K562 (cell line): ENCODE results near the gene SLC35D3. TPM values are rescaled to one million over a fixed set of nuclear protein-coding genes. Genes with fewer than 3 reads are reported as not detected.
"Not testable (repeated sequence)": the region's sequence is repeated elsewhere in the genome, so short reads cannot be mapped to it uniquely, and the experiment has no call there.

Source experiments
- ATAC-seq: fragments of 200-7000 bp; cut with Tn5 transposase; 3 replicates; pipeline ENCODE4 v1.9.1; 2020; ENCODE audit warnings: moderate library complexity
- BruUV-seq: library from RNA; stranded (reverse); fragments of 400-500 nt; replicated peaks from 2 replicates; lab custom pipeline; 2021; lab: Mats Ljungman, UMichigan
- CTCF ChIA-PET: fragments of 300-600 bp; formaldehyde crosslinking; extraction: SDS; loops from one replicate; lab custom pipeline; 2021; ENCODE audit warnings: low intra/inter-chr PET ratio; lab: Yijun Ruan, JAX
- POLR2A ChIA-PET: fragments of 300-600, 350-650 bp; sonication (Branson Sonifier 250); formaldehyde crosslinking; extraction: SDS; loops from one replicate; lab custom pipeline; 2021; ENCODE audit warnings: antibody characterized with exemption, inconsistent platforms; lab: Yijun Ruan, JAX
- DNase-seq, 4 experiments: peaks; one replicate each; pipeline versions ENCODE4 v3.0.0 to v3.0.0-alpha.2; 2011 to 2018; ENCODE audit warnings: low spot score in 3 of 4, mixed read lengths in 3 of 4; ENCODE audit errors: extremely low read depth in 1 of 4
- FAIRE-seq: peaks from 2 replicates; lab custom pipeline; 2011; peaks lifted over from hg19 to GRCh38; lab: Jason Lieb, UNC
- H2AFZ ChIP-seq: 2 replicates; pipeline ENCODE4 v1.6.0; 2011; ENCODE audit warnings: low read depth, low read length, control low read depth, inconsistent platforms
- H3K27ac ChIP-seq: fragments of 200-600 bp; 3 replicates; pipeline ENCODE4 v1.8.0; 2011; ENCODE audit warnings: low read depth, mild to moderate bottlenecking, control low read depth, inconsistent platforms, low read length, moderate library complexity, mixed read lengths; ENCODE audit errors: extremely low read depth
- H3K27me3 ChIP-seq, 2 experiments: fragments of 300-600 bp in 1 of 2; 2 replicates in 1 of 2; 3 replicates in 1 of 2; pipeline versions ENCODE4 v1.6.0 to v1.8.0; 2011; ENCODE audit warnings: inconsistent platforms in 2 of 2, low read length in 2 of 2, mild to moderate bottlenecking in 1 of 2, mixed read lengths in 1 of 2, moderate library complexity in 1 of 2; ENCODE audit not compliant: control insufficient read depth in 2 of 2, insufficient read depth in 2 of 2
- H3K36me3 ChIP-seq: fragments of 300-600 bp; 3 replicates; pipeline ENCODE4 v1.8.0; 2011; ENCODE audit warnings: mild to moderate bottlenecking, low read length, inconsistent platforms; ENCODE audit not compliant: control insufficient read depth, insufficient read depth
- H3K4me1 ChIP-seq, 2 experiments: fragments of 200-600 bp in 1 of 2; replicated peaks in 1 of 2; 2 replicates in 1 of 2; 3 replicates in 1 of 2; pipeline versions ENCODE4 v1.5.1 to v1.8.0; 2011; ENCODE audit warnings: inconsistent platforms in 2 of 2, low read length in 2 of 2, mild to moderate bottlenecking in 1 of 2, mixed read lengths in 1 of 2, moderate library complexity in 1 of 2; ENCODE audit not compliant: control insufficient read depth in 2 of 2, insufficient read depth in 2 of 2
- H3K4me2 ChIP-seq: 2 replicates; pipeline ENCODE4 v1.6.1; 2011; ENCODE audit warnings: low read length, control low read depth, inconsistent platforms, mixed read lengths; ENCODE audit not compliant: insufficient read depth
- H3K4me3 ChIP-seq: fragments of 200-600 bp; sonication (generic), shearing (Covaris generic); 2 replicates; pipeline ENCODE4 v1.5.1; 2016; ENCODE audit warnings: control low read depth, inconsistent platforms
- H3K79me2 ChIP-seq: fragments of 200-600 bp; 3 replicates; pipeline ENCODE4 v1.8.0; 2011; ENCODE audit warnings: low read length, inconsistent platforms; ENCODE audit not compliant: control insufficient read depth, insufficient read depth
- H3K9ac ChIP-seq, 2 experiments: 2 replicates each; pipeline versions ENCODE4 v1.6.0 to v1.6.1; 2011; ENCODE audit warnings: low read depth in 2 of 2, low read length in 2 of 2, control low read depth in 1 of 2, inconsistent platforms in 1 of 2, mild to moderate bottlenecking in 1 of 2, mixed read lengths in 1 of 2; ENCODE audit not compliant: insufficient read depth in 1 of 2
- H3K9me1 ChIP-seq: one replicate; pipeline ENCODE4 v1.6.0; 2011; ENCODE audit warnings: inconsistent platforms, mild to moderate bottlenecking, low read length, moderate library complexity; ENCODE audit not compliant: control insufficient read depth, insufficient read depth
- H3K9me3 ChIP-seq: replicated peaks from 2 replicates; pipeline ENCODE4 v1.5.1; 2011; ENCODE audit warnings: low read depth, low read length, inconsistent platforms; ENCODE audit not compliant: control insufficient read depth, insufficient read depth
- H4K20me1 ChIP-seq: replicated peaks from 2 replicates; pipeline ENCODE4 v1.6.1; 2011; ENCODE audit warnings: low read length, inconsistent platforms, mixed read lengths; ENCODE audit not compliant: control insufficient read depth, insufficient read depth
- L3MBTL2 ChIP-seq: fragments of 450-650 bp; IDR thresholded peaks from 2 replicates; pipeline ENCODE4 v1.6.1; 2016; ENCODE audit warnings: mild to moderate bottlenecking, moderate library complexity
- WGBS: fragments of 100-300 bp; shearing (Covaris generic); methylation state at CpG from one replicate; pipeline ENCODE4 v1.1.6; 2016; ENCODE audit warnings: low coverage, mixed read lengths; ENCODE audit not compliant: insufficient coverage; ENCODE audit errors: missing lambda C conversion rate; 5-methylcytosine and 5-hydroxymethylcytosine counted together
- in situ Hi-C: fragments of 300-500 bp; cut with MboI; formaldehyde crosslinking; loops from 4 replicates; pipeline ENCODE4 v1.15.0; 2018; ENCODE audit warnings: inconsistent platforms, mixed read lengths
- intact Hi-C: fragments of 100-400 bp; cut with micrococcal nuclease; formaldehyde crosslinking; loops from 2 replicates; pipeline ENCODE4 v1.14.2; 2022
- polyA plus RNA-seq, 8 experiments: library from polyadenylated mRNA; depleted of rRNA in 4 of 8; stranded (reverse) in 5 of 8; unstranded in 3 of 8; fragments of >200 nt; fragmentation: Nextera tagmentation in 2 of 8; fragmentation: Illumina TruSeq in 1 of 8; extraction: Ambion mirVana in 2 of 8; extraction: Trizol in 1 of 8; gene quantifications; 2 replicates each; pipeline versions ENCODE4 v1.2.1 to v1.2.3, GENCODE V29; 2011 to 2014; ENCODE audit warnings: inconsistent platforms in 1 of 8, missing spikeins in 1 of 8
- total RNA-seq, 7 experiments: library from RNA; depleted of rRNA in 6 of 7; stranded (reverse); fragments of >200 nt in 6 of 7; fragmentation: Illumina TruSeq in 2 of 7; extraction: Trizol in 2 of 7; gene quantifications; 2 replicates each; pipeline versions ENCODE4 v1.2.1 to v1.2.3, GENCODE V29; 2011 to 2021; ENCODE audit warnings: low replicate concordance in 1 of 7
- TF ChIP-seq, protein P1 (sequence below), 2 experiments: fragments of 450-650 bp; IDR thresholded peaks; 2 replicates each; pipeline ENCODE4 v1.6.1; 2016; ENCODE audit warnings: mild to moderate bottlenecking in 2 of 2, borderline replicate concordance in 1 of 2, low read depth in 1 of 2, moderate library complexity in 1 of 2
- TF ChIP-seq, protein P2 (sequence below): fragments of 250-450 bp; sonication (Bioruptor Pico); IDR thresholded peaks from 2 replicates; pipeline ENCODE4 v1.8.0; 2021; ENCODE audit warnings: mild to moderate bottlenecking, moderate library complexity

The SLC35D3 gene
- total and polyA plus RNA-seq, 9 of the 15 experiments (the other 6 are each of a cell fraction or from before 2014, with no cell fraction given): not detected

DNA sequence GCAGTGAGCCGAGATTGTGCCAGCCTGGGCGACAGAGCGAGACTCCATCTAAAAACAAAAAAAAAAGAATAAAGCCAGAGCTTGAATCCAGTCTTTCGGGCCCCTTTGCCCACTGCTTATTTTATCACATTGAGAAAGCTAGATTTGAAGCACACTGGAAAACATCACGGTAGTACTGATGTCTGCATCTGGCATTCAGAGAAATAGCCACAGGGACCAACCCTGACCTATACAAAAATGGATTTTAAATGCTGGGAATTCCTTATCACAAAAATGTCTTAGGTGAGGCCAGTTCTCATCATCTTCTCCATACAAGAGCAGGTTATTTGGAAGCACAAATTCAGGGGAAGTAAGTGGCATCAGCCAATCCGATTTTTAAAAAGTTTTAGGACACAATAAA is 49.5 kb downstream of the SLC35D3 start (continued):
- TF ChIP-seq, protein P1, sequence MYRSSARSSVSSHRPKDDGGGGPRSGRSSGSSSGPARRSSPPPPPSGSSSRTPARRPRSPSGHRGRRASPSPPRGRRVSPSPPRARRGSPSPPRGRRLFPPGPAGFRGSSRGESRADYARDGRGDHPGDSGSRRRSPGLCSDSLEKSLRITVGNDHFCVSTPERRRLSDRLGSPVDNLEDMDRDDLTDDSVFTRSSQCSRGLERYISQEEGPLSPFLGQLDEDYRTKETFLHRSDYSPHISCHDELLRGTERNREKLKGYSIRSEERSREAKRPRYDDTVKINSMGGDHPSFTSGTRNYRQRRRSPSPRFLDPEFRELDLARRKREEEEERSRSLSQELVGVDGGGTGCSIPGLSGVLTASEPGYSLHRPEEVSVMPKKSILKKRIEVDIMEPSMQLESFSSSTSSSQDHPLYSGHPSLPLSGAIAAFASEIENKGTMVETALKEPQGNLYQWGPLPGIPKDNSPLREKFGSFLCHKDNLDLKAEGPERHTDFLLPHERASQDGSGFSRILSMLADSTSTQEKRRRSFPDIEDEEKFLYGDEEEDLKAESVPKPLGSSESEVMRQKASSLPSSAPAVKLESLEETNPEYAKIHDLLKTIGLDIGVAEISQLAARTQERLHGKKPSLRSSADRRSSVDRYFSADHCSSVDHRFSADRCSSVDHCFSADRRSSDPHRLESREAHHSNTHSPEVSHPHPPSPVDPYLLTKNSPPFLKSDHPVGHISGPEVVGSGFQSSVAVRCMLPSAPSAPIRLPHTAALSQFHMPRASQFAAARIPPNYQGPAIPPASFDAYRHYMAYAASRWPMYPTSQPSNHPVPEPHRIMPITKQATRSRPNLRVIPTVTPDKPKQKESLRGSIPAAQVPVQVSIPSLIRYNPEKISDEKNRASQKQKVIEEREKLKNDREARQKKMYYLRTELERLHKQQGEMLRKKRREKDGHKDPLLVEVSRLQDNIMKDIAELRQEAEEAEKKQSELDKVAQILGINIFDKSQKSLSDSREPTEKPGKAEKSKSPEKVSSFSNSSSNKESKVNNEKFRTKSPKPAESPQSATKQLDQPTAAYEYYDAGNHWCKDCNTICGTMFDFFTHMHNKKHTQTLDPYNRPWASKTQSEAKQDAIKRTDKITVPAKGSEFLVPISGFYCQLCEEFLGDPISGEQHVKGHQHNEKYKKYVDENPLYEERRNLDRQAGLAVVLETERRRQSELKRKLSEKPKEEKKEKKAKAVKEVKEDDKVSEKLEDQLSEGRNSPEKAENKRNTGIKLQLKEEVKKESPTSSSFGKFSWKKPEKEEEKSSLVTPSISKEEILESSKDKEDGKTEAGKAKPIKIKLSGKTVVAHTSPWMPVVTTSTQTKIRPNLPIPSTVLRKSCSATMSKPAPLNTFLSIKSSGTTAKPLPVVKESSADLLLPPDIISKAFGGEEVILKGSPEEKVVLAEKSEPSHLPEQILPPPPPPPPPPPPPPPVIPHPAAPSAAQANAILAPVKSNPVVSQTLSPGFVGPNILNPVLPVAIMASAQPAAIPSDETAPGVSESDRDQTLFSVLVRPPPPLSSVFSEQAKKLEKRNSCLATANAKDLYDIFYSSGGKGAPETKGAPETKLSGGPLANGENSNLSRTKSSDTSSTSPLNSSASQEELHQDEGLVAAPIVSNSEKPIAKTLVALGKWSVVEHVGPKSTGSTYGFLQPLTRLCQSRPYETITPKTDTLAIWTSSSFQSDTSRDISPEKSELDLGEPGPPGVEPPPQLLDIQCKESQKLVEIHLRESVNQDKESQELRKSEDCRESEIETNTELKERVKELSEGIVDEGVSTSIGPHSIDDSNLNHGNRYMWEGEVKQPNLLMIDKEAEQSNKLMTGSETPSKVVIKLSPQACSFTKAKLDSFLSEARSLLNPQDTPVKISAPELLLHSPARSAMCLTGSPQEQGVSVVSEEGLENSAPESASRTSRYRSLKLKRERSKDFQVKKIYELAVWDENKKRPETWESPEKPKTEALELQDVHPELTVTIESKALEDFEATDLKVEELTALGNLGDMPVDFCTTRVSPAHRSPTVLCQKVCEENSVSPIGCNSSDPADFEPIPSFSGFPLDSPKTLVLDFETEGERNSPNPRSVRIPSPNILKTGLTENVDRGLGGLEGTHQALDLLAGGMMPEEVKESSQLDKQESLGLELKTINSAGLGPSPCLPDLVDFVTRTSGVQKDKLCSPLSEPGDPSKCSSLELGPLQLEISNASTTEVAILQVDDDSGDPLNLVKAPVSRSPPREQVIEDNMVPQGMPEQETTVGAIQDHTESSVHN (IDR thresholded peaks at IDR 0.05; ENCODE audit: borderline replicate concordance in 1 of 2, low read depth in 1 of 2): no peak
- TF ChIP-seq L3MBTL2: no peak
- TF ChIP-seq, protein P2, sequence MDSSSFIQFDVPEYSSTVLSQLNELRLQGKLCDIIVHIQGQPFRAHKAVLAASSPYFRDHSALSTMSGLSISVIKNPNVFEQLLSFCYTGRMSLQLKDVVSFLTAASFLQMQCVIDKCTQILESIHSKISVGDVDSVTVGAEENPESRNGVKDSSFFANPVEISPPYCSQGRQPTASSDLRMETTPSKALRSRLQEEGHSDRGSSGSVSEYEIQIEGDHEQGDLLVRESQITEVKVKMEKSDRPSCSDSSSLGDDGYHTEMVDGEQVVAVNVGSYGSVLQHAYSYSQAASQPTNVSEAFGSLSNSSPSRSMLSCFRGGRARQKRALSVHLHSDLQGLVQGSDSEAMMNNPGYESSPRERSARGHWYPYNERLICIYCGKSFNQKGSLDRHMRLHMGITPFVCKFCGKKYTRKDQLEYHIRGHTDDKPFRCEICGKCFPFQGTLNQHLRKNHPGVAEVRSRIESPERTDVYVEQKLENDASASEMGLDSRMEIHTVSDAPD (CRISPR knock-in tag): no peak
- TF ChIP-seq, all 486 proteins: peak for 0

DNA sequence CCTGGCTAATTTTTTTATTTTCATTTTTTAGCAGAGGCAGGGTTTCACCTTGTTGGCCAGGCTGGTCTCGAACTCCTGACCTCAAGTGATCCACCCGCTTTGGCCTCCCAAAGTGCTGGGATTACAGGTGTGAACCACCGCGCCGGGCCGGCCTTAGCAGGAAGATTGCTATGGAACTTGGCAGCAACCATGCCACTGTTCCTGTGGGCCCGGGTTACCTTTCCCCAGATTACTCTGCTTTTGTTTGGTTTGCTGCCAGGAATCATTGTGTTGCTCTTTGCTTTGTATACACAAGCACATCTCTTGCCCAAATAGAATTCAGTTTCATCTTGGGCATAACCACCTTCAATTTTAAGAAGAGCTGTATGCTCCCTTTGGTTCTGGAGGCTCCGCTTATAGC is 51.7 kb downstream of the SLC35D3 start:
- in situ Hi-C loops, H3K9me3 ChIP-seq: not testable (repeated sequence)

More for the DNA sequence above, 51.7 kb downstream of the SLC35D3 start:
- WGBS: 5% methylated on average over 8 of the region's 8 CpGs
- H3K9ac ChIP-seq, H3K27ac ChIP-seq, H3K36me3 ChIP-seq, ATAC-seq, H3K4me1 ChIP-seq, BruUV-seq, H3K9me1 ChIP-seq, H3K4me3 ChIP-seq, H3K79me2 ChIP-seq, H3K4me2 ChIP-seq, intact Hi-C loops, DNase-seq, H4K20me1 ChIP-seq, H2AFZ ChIP-seq, FAIRE-seq: not testable (repeated sequence)
- ChIA-PET CTCF (interaction anchor here (0.6 kb wide), 1 partner anchor 459 kb away, joined by 3 read pairs; no protein-coding TSS in a partner anchor), POLR2A (interaction anchor here (1.5 kb wide), 1 partner anchor 12 kb away, joined by 3 read pairs; no protein-coding TSS in a partner anchor)
- H3K27me3 ChIP-seq: peaks cover 5 to 20% of the 10 kb centered on the region in 2 experiments; a peak in 4 of 5 replicates
